IMR-90 (cell line): ENCODE measurements around the gene SMIM24. TPM values are rescaled to one million over a fixed set of nuclear protein-coding genes. Genes with fewer than 3 reads are reported as not detected.

Experiments used
- ATAC-seq: fragments of 200-7000 bp; cut with Tn5 transposase; 2 replicates; pipeline ENCODE4 v1.9.1; 2020; ENCODE audit warnings: low read depth, mild to moderate bottlenecking, moderate library complexity
- BruUV-seq: library from RNA; stranded (reverse); fragments of 400-500 nt; replicated peaks from 2 replicates; lab custom pipeline; 2021; lab: Mats Ljungman, UMichigan
- CTCF ChIA-PET: fragments of 300-600 bp; formaldehyde crosslinking; extraction: SDS; loops from one replicate; lab custom pipeline; 2021; ENCODE audit warnings: antibody characterized with exemption; lab: Yijun Ruan, JAX
- POLR2A ChIA-PET: fragments of 300-600 bp; sonication (Branson Sonifier 250); formaldehyde crosslinking; loops from one replicate; lab custom pipeline; 2022; ENCODE audit warnings: antibody characterized with exemption; ENCODE audit not compliant: unreplicated experiment; lab: Charles Lee
- DNase-seq: peaks from one replicate; pipeline ENCODE4 v3.0.0; 2013
- H2AFZ ChIP-seq: replicated peaks from 2 replicates; pipeline ENCODE3; 2013; ENCODE audit warnings: low read length, mild to moderate bottlenecking; ENCODE audit not compliant: poor library complexity
- H2AK5ac ChIP-seq: 2 replicates; pipeline ENCODE4 v1.6.1; 2013; ENCODE audit warnings: low read depth, low read length, inconsistent platforms
- H2AK9ac ChIP-seq: replicated peaks from 2 replicates; pipeline ENCODE3; 2013; ENCODE audit warnings: mild to moderate bottlenecking, low read depth, low read length, moderate library complexity; ENCODE audit not compliant: poor library complexity
- H2BK120ac ChIP-seq: 2 replicates; pipeline ENCODE4 v1.6.1; 2013; ENCODE audit warnings: low read depth, low read length, inconsistent platforms
- H2BK15ac ChIP-seq: 3 replicates; pipeline ENCODE4 v1.6.1; 2013; ENCODE audit warnings: low read depth, low read length, inconsistent platforms
- H2BK20ac ChIP-seq: 2 replicates; pipeline ENCODE4 v1.6.1; 2013; ENCODE audit warnings: low read depth, mild to moderate bottlenecking, inconsistent platforms, low read length, moderate library complexity
- H2BK5ac ChIP-seq: 2 replicates; pipeline ENCODE4 v1.6.1; 2013; ENCODE audit warnings: mild to moderate bottlenecking, low read depth, low read length, inconsistent platforms; ENCODE audit not compliant: poor library complexity, severe bottlenecking
- H3K14ac ChIP-seq: replicated peaks from 2 replicates; pipeline ENCODE4 v1.6.1; 2013; ENCODE audit warnings: low read depth, low read length, inconsistent platforms
- H3K18ac ChIP-seq: 2 replicates; pipeline ENCODE4 v1.6.1; 2013; ENCODE audit warnings: low read depth, low read length, control low read depth
- H3K23ac ChIP-seq: 2 replicates; pipeline ENCODE4 v1.6.1; 2013; ENCODE audit warnings: low read depth, low read length, inconsistent platforms
- H3K27ac ChIP-seq: 2 replicates; pipeline ENCODE4 v1.5.1; 2013; ENCODE audit warnings: mild to moderate bottlenecking, control low read depth, low read length; ENCODE audit not compliant: insufficient read depth
- H3K27me3 ChIP-seq: 2 replicates; pipeline ENCODE4 v1.6.1; 2013; ENCODE audit warnings: low read length; ENCODE audit not compliant: control insufficient read depth, insufficient read depth
- H3K36me3 ChIP-seq: 2 replicates; pipeline ENCODE4 v1.6.1; 2013; ENCODE audit warnings: low read length, mixed read lengths; ENCODE audit not compliant: control insufficient read depth, insufficient read depth
- H3K4ac ChIP-seq: 2 replicates; pipeline ENCODE4 v1.6.1; 2013; ENCODE audit warnings: low read depth, low read length, inconsistent platforms
- H3K4me1 ChIP-seq: 2 replicates; pipeline ENCODE4 v1.6.1; 2013; ENCODE audit warnings: low read length, mixed read lengths; ENCODE audit not compliant: control insufficient read depth, insufficient read depth
- H3K4me2 ChIP-seq: 2 replicates; pipeline ENCODE4 v1.6.1; 2013; ENCODE audit warnings: low read depth, mild to moderate bottlenecking, control low read depth, low read length, moderate library complexity
- H3K4me3 ChIP-seq: 2 replicates; pipeline ENCODE4 v1.5.1; 2013; ENCODE audit warnings: low read depth, mild to moderate bottlenecking, control low read depth, low read length, moderate library complexity; ENCODE audit not compliant: insufficient read depth
- H3K56ac ChIP-seq: 2 replicates; pipeline ENCODE4 v1.6.1; 2013; ENCODE audit warnings: low read length, inconsistent platforms; ENCODE audit not compliant: insufficient read depth; ENCODE audit errors: extremely low read depth
- H3K79me1 ChIP-seq, 2 experiments: 2 replicates each; pipeline ENCODE4 v1.6.1; 2013; ENCODE audit warnings: low read length in 2 of 2, inconsistent platforms in 1 of 2, low read depth in 1 of 2
- H3K9ac ChIP-seq: 2 replicates; pipeline ENCODE4 v1.6.1; 2013; ENCODE audit warnings: low read depth, low read length, control low read depth
- H3K9me1 ChIP-seq: 2 replicates; pipeline ENCODE4 v1.6.1; 2013; ENCODE audit warnings: low read length, inconsistent platforms; ENCODE audit not compliant: insufficient read depth
- H3K9me3 ChIP-seq: 2 replicates; pipeline ENCODE4 v1.6.1; 2013; ENCODE audit warnings: low read length; ENCODE audit not compliant: control insufficient read depth, insufficient read depth
- H4K20me1 ChIP-seq: 2 replicates; pipeline ENCODE4 v1.6.1; 2013; ENCODE audit warnings: low read length, inconsistent platforms; ENCODE audit not compliant: insufficient read depth
- H4K5ac ChIP-seq: 2 replicates; pipeline ENCODE4 v1.6.1; 2013; ENCODE audit warnings: mild to moderate bottlenecking, low read depth, low read length, control low read depth
- H4K8ac ChIP-seq, 2 experiments: 2 replicates each; pipeline ENCODE4 v1.6.1; 2013; ENCODE audit warnings: low read depth in 2 of 2, low read length in 2 of 2, control low read depth in 1 of 2, inconsistent platforms in 1 of 2
- H4K91ac ChIP-seq: 2 replicates; pipeline ENCODE4 v1.6.1; 2013; ENCODE audit warnings: low read depth, low read length, inconsistent platforms; ENCODE audit not compliant: insufficient read depth
- CEBPB ChIP-seq: IDR thresholded peaks from 2 replicates; pipeline ENCODE4 v1.6.1; 2012; ENCODE audit warnings: low read depth, low read length, improper control_type of control experiment
- CHD1 ChIP-seq: IDR thresholded peaks from 2 replicates; pipeline ENCODE4 v1.6.1; 2012; ENCODE audit warnings: low read depth, low read length, improper control_type of control experiment
- MAFK ChIP-seq: IDR thresholded peaks from 2 replicates; pipeline ENCODE4 v1.6.1; 2012; ENCODE audit warnings: low read depth, low read length, improper control_type of control experiment
- MAZ ChIP-seq: IDR thresholded peaks from 2 replicates; pipeline ENCODE4 v1.6.1; 2012; ENCODE audit warnings: low read depth, mild to moderate bottlenecking, low read length, improper control_type of control experiment, moderate library complexity, borderline replicate concordance
- NFE2L2 ChIP-seq: fragments of 150-350 bp; IDR thresholded peaks from 2 replicates; pipeline ENCODE4 v1.6.1; 2016; ENCODE audit warnings: low read depth, mild to moderate bottlenecking, low read length
- RAD21 ChIP-seq: IDR thresholded peaks from 2 replicates; pipeline ENCODE4 v1.6.1; 2012; ENCODE audit warnings: low read length, improper control_type of control experiment
- RCOR1 ChIP-seq: IDR thresholded peaks from 2 replicates; pipeline ENCODE4 v1.6.1; 2012; ENCODE audit warnings: mild to moderate bottlenecking, low read length, improper control_type of control experiment; ENCODE audit not compliant: insufficient replicate concordance
- RFX5 ChIP-seq: IDR thresholded peaks from 2 replicates; pipeline ENCODE4 v1.8.0; 2012; ENCODE audit warnings: low read depth, mild to moderate bottlenecking, low read length, moderate library complexity
- SMC3 ChIP-seq: fragments of 150-350 bp; IDR thresholded peaks from 2 replicates; pipeline ENCODE4 v1.6.1; 2016; ENCODE audit warnings: low read depth, mild to moderate bottlenecking, antibody characterized with exemption, low read length, moderate library complexity
- USF2 ChIP-seq: fragments of 150-350 bp; IDR thresholded peaks from 2 replicates; pipeline ENCODE4 v1.6.1; 2017; ENCODE audit warnings: mild to moderate bottlenecking, antibody characterized with exemption, low read length, low read depth
- WGBS, 2 experiments: methylation state at CpG; one replicate each; pipeline versions ENCODE4 v1.1.5 to v1.1.7; 2013; ENCODE audit warnings: missing lambda C conversion rate in 2 of 2; ENCODE audit not compliant: insufficient read length in 1 of 2; ENCODE audit errors: extremely low coverage in 2 of 2; 5-methylcytosine and 5-hydroxymethylcytosine counted together
- dilution Hi-C: fragments of 300-500 bp; cut with HindIII; formaldehyde crosslinking; loops from one replicate; pipeline ENCODE4 v1.14.3; 2018; ENCODE audit warnings: low sequenced_read_pairs; ENCODE audit not compliant: unreplicated experiment
- in situ Hi-C: fragments of 300-500 bp; cut with MboI; formaldehyde crosslinking; loops from 3 replicates; pipeline ENCODE4 v1.14.3; 2019; ENCODE audit warnings: low sequenced_read_pairs, inconsistent platforms, mixed read lengths
- intact Hi-C: fragments of 100-400 bp; cut with micrococcal nuclease; formaldehyde crosslinking; loops from 2 replicates; pipeline ENCODE4 v1.10.0; 2022
- polyA plus RNA-seq, 3 experiments: library from polyadenylated mRNA; depleted of rRNA; stranded (reverse); fragments of >200 nt; gene quantifications; 2 replicates each; pipeline ENCODE4 v1.2.3, GENCODE V29; 2012; ENCODE audit warnings: low replicate concordance in 1 of 3
- total RNA-seq: library from RNA; depleted of rRNA; stranded (reverse); fragments of >200 nt; gene quantifications from 2 replicates; pipeline ENCODE4 v1.2.3, GENCODE V29; 2012
- TF ChIP-seq, protein P1 (sequence below): fragments of 150-350 bp; IDR thresholded peaks from 2 replicates; pipeline ENCODE4 v1.6.1; 2016; ENCODE audit warnings: low read depth, mild to moderate bottlenecking, low read length, moderate library complexity, borderline replicate concordance

Gene SMIM24
- total and polyA plus RNA-seq, 2 of the 4 experiments (the other 2 are of a cell fraction), result not detected

- ChIA-PET POLR2A (no interaction called here), CTCF (no interaction called here)
- no peak overlapping the region for H3K14ac ChIP-seq
- no peak overlapping the region for H3K23ac ChIP-seq
- peaks cover 25 to 74% of the 10 kb centered on the region in 2 experiments for H3K79me1 ChIP-seq
- no peak overlapping the region for H2AK9ac ChIP-seq
- H2AK5ac ChIP-seq, result no peak overlapping the region
- H4K8ac ChIP-seq, result no peak overlapping the region
- H2BK15ac ChIP-seq, result no peak overlapping the region
- H3K9ac ChIP-seq, result no peak overlapping the region
- no peak overlapping the region for H3K27ac ChIP-seq
- H2AFZ ChIP-seq, result no peak overlapping the region
- H4K20me1 ChIP-seq, result peaks cover 64% of the 10 kb centered on the region
- no peak overlapping the region for H4K5ac ChIP-seq
- BruUV-seq, result no TSS peak
- H3K4me1 ChIP-seq, result no peaks in the 10 kb centered on the region
- dilution Hi-C loops (no loop called here), intact Hi-C loops (no loop called here), in situ Hi-C loops (no loop called here)
- no peaks in the 10 kb centered on the region for H3K27me3 ChIP-seq
- no peak overlapping the region for H2BK5ac ChIP-seq
- H3K56ac ChIP-seq, result no peak overlapping the region
- no peak overlapping the region for H2BK20ac ChIP-seq
- H3K4me2 ChIP-seq, result no peak overlapping the region
- no peak for TF ChIP-seq CEBPB
- TF ChIP-seq NFE2L2, result no peak
- TF ChIP-seq RCOR1, result no peak
- no peak for TF ChIP-seq SMC3
- TF ChIP-seq MAFK, result no peak
- no peak for TF ChIP-seq USF2
- TF ChIP-seq, protein P1, sequence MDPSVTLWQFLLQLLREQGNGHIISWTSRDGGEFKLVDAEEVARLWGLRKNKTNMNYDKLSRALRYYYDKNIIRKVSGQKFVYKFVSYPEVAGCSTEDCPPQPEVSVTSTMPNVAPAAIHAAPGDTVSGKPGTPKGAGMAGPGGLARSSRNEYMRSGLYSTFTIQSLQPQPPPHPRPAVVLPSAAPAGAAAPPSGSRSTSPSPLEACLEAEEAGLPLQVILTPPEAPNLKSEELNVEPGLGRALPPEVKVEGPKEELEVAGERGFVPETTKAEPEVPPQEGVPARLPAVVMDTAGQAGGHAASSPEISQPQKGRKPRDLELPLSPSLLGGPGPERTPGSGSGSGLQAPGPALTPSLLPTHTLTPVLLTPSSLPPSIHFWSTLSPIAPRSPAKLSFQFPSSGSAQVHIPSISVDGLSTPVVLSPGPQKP, result no peak
- TF ChIP-seq RAD21, result no peak
- no peak for TF ChIP-seq CHD1
- TF ChIP-seq MAZ, result no peak
- no peak for TF ChIP-seq RFX5
- no peak overlapping the region for H3K18ac ChIP-seq
- peaks cover 53% of the 10 kb centered on the region for H3K36me3 ChIP-seq
- ATAC-seq (no peak), DNase-seq (no peak)
- H3K4ac ChIP-seq, result no peak overlapping the region
- no peak overlapping the region for H4K91ac ChIP-seq
- H2BK120ac ChIP-seq, result no peak overlapping the region
- no peaks in the 10 kb centered on the region for H3K9me3 ChIP-seq
- no peak overlapping the region for H3K4me3 ChIP-seq
- WGBS, 2 experiments, result 90% methylated on average over 10 of the region's 33 CpGs; no CpG with 5 or more reads in 1 of the 2 experiments
- H3K9me1 ChIP-seq, result peaks cover 12% of the 10 kb centered on the region; the same call in 1 of the 2 replicates
Observed at GRCh38 chr19:3524078-3524842, 43.9 kb upstream of the SMIM24 start.
